ENCODE results near the gene CFAP58.

CFAP58 gene

DNA sequence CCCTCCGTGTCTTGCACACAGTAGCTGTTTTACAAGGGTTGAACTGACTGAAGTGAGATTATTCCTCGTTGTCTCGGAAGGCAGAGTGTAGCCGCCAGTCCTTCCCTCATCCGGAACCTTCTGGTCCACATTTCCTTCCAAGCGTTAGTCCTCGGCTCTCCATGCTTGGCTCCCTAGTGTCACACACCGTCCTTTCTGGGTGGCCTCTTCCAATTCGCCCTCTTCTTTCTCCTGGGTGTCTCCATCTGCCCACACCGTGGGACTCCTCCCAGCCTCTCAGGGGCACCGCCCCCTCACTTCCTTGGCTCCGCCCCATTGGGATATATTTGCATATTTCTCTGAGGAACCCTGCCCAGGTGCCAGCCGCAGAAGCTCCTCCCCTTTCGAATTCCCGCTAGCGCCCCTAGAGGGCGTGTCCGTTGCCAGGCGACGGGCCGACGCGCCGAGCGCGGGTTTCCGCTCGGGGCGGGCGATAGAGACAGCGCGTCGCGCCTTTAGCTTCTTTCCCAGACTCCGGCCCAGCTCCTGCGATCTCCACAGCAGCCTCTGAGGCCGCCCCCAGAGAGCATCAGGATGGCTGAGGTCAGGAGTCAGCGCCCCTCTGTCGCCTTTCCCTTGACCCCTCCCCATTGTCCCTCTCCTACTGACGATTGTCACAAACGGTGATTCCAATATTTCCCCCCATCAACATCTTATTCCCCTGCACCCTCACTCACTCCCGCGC lies at the start of gene CFAP58:
TSS of gene CFAP58 (plus strand) at position 509 of the 724 bp plus-strand sequence. CDS start at position 574, 65 bp downstream.
- H3K9ac ChIP-seq (ENCODE audit: low read length), result peak within 1 kb of the TSS; percentile 42
- peak within 1 kb of the TSS; percentile 65 for H3K4me3 ChIP-seq (ENCODE audit: low read length)
- H3K4me1 ChIP-seq (ENCODE audit: control insufficient read depth, insufficient read depth, low read length), result peaks cover 5% of the 10 kb centered on the region
- H3K27me3 ChIP-seq (ENCODE audit: control insufficient read depth, insufficient read depth, low read length), result no peaks in the 10 kb centered on the region
- no peak within 1 kb of the TSS for H3K27ac ChIP-seq (ENCODE audit: low read depth, low read length)
- no peaks in the 10 kb centered on the region for H3K36me3 ChIP-seq (ENCODE audit: control insufficient read depth, insufficient read depth, low read length)

- no peaks in the 10 kb centered on the region for H3K36me3 ChIP-seq (ENCODE audit: control insufficient read depth, insufficient read depth, low read length)
- peaks cover 16% of the 10 kb centered on the region for H3K4me1 ChIP-seq (ENCODE audit: control insufficient read depth, insufficient read depth, low read length)
- no peak overlapping the region for H3K9ac ChIP-seq (ENCODE audit: low read length)
- H3K27ac ChIP-seq (ENCODE audit: low read depth, low read length), result no peak overlapping the region
- H3K4me3 ChIP-seq (ENCODE audit: low read length), result no peak overlapping the region
- no peaks in the 10 kb centered on the region for H3K27me3 ChIP-seq (ENCODE audit: control insufficient read depth, insufficient read depth, low read length)
Observed at GRCh38 chr10:104304356-104304745, 49.3 kb upstream of the CFAP58 start.

- no peaks in the 10 kb centered on the region for H3K36me3 ChIP-seq (ENCODE audit: control insufficient read depth, insufficient read depth, low read length)
- no peaks in the 10 kb centered on the region for H3K27me3 ChIP-seq (ENCODE audit: control insufficient read depth, insufficient read depth, low read length)
- no peak overlapping the region for H3K27ac ChIP-seq (ENCODE audit: low read depth, low read length)
- no peak overlapping the region for H3K9ac ChIP-seq (ENCODE audit: low read length)
- H3K4me3 ChIP-seq (ENCODE audit: low read length), result no peak overlapping the region
- H3K4me1 ChIP-seq (ENCODE audit: control insufficient read depth, insufficient read depth, low read length), result peaks cover 10% of the 10 kb centered on the region
Observed at GRCh38 chr10:104304927-104305326, 48.7 kb upstream of the CFAP58 start.

- H3K36me3 ChIP-seq (ENCODE audit: control insufficient read depth, insufficient read depth, low read length), result no peaks in the 10 kb centered on the region
- H3K27me3 ChIP-seq (ENCODE audit: control insufficient read depth, insufficient read depth, low read length), result no peaks in the 10 kb centered on the region
- no peak overlapping the region for H3K9ac ChIP-seq (ENCODE audit: low read length)
- H3K4me1 ChIP-seq (ENCODE audit: control insufficient read depth, insufficient read depth, low read length), result no peaks in the 10 kb centered on the region
- H3K27ac ChIP-seq (ENCODE audit: low read depth, low read length), result no peak overlapping the region
- H3K4me3 ChIP-seq (ENCODE audit: low read length), result no peak overlapping the region
Observed at GRCh38 chr10:104306897-104307296, 46.7 kb upstream of the CFAP58 start.

DNA sequence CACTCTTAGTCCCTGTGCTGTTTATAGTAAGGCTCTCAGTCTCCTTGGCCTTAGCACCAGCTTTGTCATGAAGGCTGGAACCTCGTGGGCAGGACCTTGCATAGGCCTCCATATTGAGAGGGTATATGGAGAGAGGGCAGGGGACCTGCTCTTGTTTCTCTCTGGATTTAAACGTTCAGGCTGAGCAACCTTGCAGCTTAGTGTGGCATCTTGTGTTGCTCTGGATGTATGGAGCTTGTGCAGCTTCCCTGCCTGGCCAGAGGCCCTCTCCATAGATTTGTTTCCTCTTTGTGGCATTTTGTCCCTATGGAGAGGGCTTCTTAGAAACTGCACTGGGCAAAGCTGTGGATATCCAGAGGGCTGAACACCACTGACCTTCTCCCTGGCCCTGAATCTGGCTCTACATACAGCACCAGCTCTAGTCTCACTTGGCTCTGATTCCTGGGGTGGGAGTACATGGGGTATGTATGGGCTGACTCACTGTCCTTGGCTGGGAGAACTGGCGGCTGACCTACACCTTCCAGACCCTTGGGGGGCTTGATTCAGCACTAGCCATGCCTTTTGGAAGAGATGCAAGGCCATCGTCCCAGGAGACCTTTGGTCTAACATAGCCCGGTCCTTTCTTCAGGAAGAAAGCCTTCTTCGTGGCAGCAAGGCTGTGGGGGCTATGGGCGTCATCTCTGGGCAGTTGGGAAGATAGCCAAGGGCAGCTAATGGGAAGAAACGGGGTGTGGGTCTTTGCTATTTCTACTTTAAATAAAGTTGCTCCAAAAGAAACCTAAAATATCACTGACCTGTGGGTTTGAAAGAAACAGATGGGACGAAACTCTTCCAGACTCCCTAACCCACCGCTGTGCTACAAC lies 45.8 kb upstream of the CFAP58 start:
- Histone ChIP-seq H3K27ac (ENCODE audit: low read depth, low read length) (no peak overlapping the region), H3K9ac (ENCODE audit: low read length) (no peak overlapping the region), H3K36me3 (ENCODE audit: control insufficient read depth, insufficient read depth, low read length) (peaks cover 2% of the 10 kb centered on the region), H3K4me3 (ENCODE audit: low read length) (no peak overlapping the region), H3K27me3 (ENCODE audit: control insufficient read depth, insufficient read depth, low read length) (no peaks in the 10 kb centered on the region), H3K4me1 (ENCODE audit: control insufficient read depth, insufficient read depth, low read length) (no peaks in the 10 kb centered on the region)

- H3K27me3 ChIP-seq (ENCODE audit: control insufficient read depth, insufficient read depth, low read length), result no peaks in the 10 kb centered on the region
- H3K4me3 ChIP-seq (ENCODE audit: low read length), result no peak overlapping the region
- no peak overlapping the region for H3K9ac ChIP-seq (ENCODE audit: low read length)
- H3K4me1 ChIP-seq (ENCODE audit: control insufficient read depth, insufficient read depth, low read length), result no peaks in the 10 kb centered on the region
- no peak overlapping the region for H3K27ac ChIP-seq (ENCODE audit: low read depth, low read length)
- H3K36me3 ChIP-seq (ENCODE audit: control insufficient read depth, insufficient read depth, low read length), result peaks cover 8% of the 10 kb centered on the region
Observed at GRCh38 chr10:104308439-104308903, 45.2 kb upstream of the CFAP58 start.

DNA sequence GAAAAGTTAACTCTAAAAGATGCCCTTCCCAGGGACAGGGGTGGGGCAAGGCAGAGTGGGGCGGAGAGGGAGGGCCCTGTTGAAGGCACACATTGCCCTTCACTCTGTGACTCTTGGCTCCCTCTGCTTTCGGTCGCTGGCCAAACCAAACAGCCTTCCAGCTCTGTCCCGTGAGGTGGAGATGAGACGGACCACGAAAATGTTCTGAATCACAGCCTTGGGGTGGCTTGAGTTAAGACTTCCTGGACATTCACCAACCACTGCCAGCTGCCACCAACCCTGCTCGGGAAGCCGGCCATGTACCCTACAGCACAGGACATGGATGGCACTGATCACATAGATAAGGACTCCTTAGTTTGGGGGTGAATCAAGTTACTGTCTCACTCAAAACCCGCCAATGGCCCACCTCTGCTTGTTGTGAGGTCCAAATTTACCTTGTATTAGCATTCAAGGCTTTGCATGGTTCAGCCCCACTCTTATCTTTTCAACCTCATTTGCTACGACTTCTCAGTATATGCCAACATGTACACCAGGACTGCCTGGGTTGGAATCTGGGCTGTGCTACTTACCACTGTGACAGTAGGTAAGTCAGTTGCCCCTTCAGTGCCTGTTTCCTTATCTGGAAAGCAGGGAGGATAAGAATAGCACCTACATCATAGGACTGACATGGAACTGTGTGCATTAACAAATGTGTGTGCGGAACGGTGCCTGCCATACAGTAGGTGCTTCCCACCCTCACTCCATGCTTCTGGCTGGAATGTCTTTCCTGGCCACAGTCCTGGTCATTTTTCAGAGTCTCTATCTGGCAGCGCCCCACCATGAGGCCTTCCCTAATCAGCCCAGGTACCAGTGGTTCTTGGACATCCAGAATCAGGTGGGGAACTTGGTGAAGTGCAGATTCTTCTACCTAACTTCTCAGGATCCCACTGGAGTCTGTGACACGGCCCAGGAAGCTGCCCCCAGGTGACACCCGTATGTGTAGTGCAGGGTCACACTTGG lies 43.4 kb upstream of the CFAP58 start:
- H3K4me3 ChIP-seq (ENCODE audit: low read length), result no peak overlapping the region
- H3K9ac ChIP-seq (ENCODE audit: low read length), result no peak overlapping the region
- H3K4me1 ChIP-seq (ENCODE audit: control insufficient read depth, insufficient read depth, low read length), result no peaks in the 10 kb centered on the region
- H3K36me3 ChIP-seq (ENCODE audit: control insufficient read depth, insufficient read depth, low read length), result peaks cover 26% of the 10 kb centered on the region
- H3K27me3 ChIP-seq (ENCODE audit: control insufficient read depth, insufficient read depth, low read length), result no peaks in the 10 kb centered on the region
- H3K27ac ChIP-seq (ENCODE audit: low read depth, low read length), result no peak overlapping the region

GRCh38 chr10:104311184-104311720 lies 42.4 kb upstream of the CFAP58 start:
- Histone ChIP-seq H3K36me3 (ENCODE audit: control insufficient read depth, insufficient read depth, low read length) (peaks cover 31% of the 10 kb centered on the region), H3K27ac (ENCODE audit: low read depth, low read length) (no peak overlapping the region), H3K4me1 (ENCODE audit: control insufficient read depth, insufficient read depth, low read length) (no peaks in the 10 kb centered on the region), H3K4me3 (ENCODE audit: low read length) (no peak overlapping the region), H3K9ac (ENCODE audit: low read length) (no peak overlapping the region), H3K27me3 (ENCODE audit: control insufficient read depth, insufficient read depth, low read length) (no peaks in the 10 kb centered on the region)

GRCh38 chr10:104314591-104315485 lies 38.8 kb upstream of the CFAP58 start:
- Histone ChIP-seq H3K4me1 (ENCODE audit: control insufficient read depth, insufficient read depth, low read length) (peaks cover 10% of the 10 kb centered on the region), H3K9ac (ENCODE audit: low read length) (no peak overlapping the region), H3K27ac (ENCODE audit: low read depth, low read length) (no peak overlapping the region), H3K4me3 (ENCODE audit: low read length) (no peak overlapping the region), H3K27me3 (ENCODE audit: control insufficient read depth, insufficient read depth, low read length) (no peaks in the 10 kb centered on the region), H3K36me3 (ENCODE audit: control insufficient read depth, insufficient read depth, low read length) (peaks cover 31% of the 10 kb centered on the region)

DNA sequence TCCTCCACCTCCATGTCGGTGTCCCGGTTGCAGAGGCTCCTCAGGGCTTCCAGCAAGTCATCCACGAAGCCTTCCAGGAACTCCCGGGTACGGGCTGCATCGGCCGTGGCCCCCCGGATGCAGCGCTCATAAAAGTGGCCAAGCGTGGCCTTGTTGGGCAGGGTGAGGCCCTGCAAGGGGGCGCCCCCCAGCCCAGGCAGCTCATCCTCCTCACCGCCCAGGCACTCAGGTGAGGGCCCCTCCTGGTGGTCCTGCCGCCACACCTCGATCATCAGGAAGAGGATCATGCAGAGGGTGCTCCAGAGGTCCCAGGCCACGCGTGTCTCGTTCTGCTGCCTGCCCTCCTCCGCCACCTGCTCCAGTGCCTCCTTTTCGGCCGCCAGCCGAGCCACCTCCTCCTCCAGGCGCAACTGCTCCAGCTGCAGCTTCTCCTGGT lies 38.1 kb upstream of the CFAP58 start:
- Histone ChIP-seq H3K4me1 (ENCODE audit: control insufficient read depth, insufficient read depth, low read length) (peaks cover 10% of the 10 kb centered on the region), H3K27ac (ENCODE audit: low read depth, low read length) (no peak overlapping the region), H3K4me3 (ENCODE audit: low read length) (no peak overlapping the region), H3K27me3 (ENCODE audit: control insufficient read depth, insufficient read depth, low read length) (no peaks in the 10 kb centered on the region), H3K36me3 (ENCODE audit: control insufficient read depth, insufficient read depth, low read length) (peaks cover 31% of the 10 kb centered on the region), H3K9ac (ENCODE audit: low read length) (no peak overlapping the region)

Data from rectal smooth muscle tissue (tissue), 1 donor.